Measurements from ENCODE around the gene POTEB.
"Not testable (repeated sequence)": the region's sequence is repeated elsewhere in the genome, so short reads cannot be mapped to it uniquely, and the experiment has no call there.

POTEB gene

GRCh38 chr15:21877635-21878034, at the start of gene POTEB:
TSS of gene POTEB (minus strand) at chr15:21877735. CDS start at chr15:21877246, 489 bp downstream.
- DNase-seq (ENCODE audit: low read depth in 2 of 2), result not testable (repeated sequence)

- not testable (repeated sequence) for DNase-seq (ENCODE audit: low read depth in 2 of 2)
Measured at GRCh38 chr15:21890955-21891354, 13.4 kb upstream of the POTEB start.

GRCh38 chr15:21889542-21889941, 12.0 kb upstream of the POTEB start:
- DNase-seq (ENCODE audit: low read depth in 2 of 2), result not testable (repeated sequence)

- not testable (repeated sequence) for DNase-seq (ENCODE audit: low read depth in 2 of 2)
Measured at GRCh38 chr15:21838831-21839230, 38.7 kb downstream of the POTEB start.

Data from activated CD4-positive, alpha-beta T cell treated with anti-CD3 and anti-CD28 coated beads for 24 hours (primary cell).